Prostate gland (tissue), 2 donors: ENCODE measurements around the gene SBDS.

Experiments
- POLR2A ChIP-seq: fragments of 450-650 bp; IDR thresholded peaks from one replicate; pipeline ENCODE4 v1.6.1; 2016; ENCODE audit warnings: antibody characterized with exemption, mild to moderate bottlenecking
- TF ChIP-seq, protein P1 (sequence below), 4 experiments: fragments of 200-600 bp in 2 of 4; fragments of 450-650 bp in 2 of 4; sonication (generic) in 2 of 4; IDR thresholded peaks; 1 replicate in 3 of 4; 2 replicates in 1 of 4; pipeline ENCODE4 v1.5.1; 2016 to 2019; ENCODE audit warnings: antibody characterized with exemption in 4 of 4, mild to moderate bottlenecking in 2 of 4, moderate library complexity in 2 of 4

DNA sequence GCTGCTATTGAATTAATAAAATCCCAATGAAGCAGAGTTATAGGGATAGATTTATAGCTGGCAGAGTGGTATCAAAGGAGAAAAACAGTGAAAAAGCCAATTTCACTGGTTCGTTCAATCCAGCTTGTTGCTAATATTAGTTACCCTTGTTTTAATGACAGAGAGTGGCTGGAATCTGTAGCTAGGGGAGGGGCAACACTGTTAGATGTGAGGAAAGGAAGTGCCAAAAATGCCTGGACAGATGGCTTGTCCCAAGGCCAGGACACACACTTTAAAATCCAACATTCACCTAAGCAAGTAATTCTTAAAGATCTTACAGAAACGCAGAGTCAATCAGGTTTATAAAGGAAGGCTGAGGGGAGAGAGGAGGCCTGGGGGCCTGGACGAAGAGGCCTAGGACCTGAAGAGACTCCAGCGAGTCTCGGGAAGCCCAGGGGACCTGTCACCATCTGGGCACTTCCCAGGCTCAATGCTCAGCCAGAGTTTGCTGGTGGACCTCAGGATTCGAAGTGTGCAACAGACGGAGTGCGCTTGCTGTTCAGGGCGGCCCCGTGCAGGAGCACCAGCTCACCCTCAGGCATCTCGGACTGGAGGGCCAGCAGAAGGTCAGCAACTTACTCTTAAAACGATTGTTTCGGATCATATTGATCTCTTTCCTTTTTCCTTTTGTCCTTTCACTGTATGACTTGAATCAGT lies 37.6 kb downstream of the SBDS start:
- TF ChIP-seq, protein P1, sequence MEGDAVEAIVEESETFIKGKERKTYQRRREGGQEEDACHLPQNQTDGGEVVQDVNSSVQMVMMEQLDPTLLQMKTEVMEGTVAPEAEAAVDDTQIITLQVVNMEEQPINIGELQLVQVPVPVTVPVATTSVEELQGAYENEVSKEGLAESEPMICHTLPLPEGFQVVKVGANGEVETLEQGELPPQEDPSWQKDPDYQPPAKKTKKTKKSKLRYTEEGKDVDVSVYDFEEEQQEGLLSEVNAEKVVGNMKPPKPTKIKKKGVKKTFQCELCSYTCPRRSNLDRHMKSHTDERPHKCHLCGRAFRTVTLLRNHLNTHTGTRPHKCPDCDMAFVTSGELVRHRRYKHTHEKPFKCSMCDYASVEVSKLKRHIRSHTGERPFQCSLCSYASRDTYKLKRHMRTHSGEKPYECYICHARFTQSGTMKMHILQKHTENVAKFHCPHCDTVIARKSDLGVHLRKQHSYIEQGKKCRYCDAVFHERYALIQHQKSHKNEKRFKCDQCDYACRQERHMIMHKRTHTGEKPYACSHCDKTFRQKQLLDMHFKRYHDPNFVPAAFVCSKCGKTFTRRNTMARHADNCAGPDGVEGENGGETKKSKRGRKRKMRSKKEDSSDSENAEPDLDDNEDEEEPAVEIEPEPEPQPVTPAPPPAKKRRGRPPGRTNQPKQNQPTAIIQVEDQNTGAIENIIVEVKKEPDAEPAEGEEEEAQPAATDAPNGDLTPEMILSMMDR (IDR thresholded peaks at IDR 0.05): no peak
- no peak for TF ChIP-seq POLR2A
